Urinary bladder (tissue), 4 donors: Measurements from ENCODE around the gene NCKAP1. TPM values are rescaled to one million over a fixed set of nuclear protein-coding genes. Genes with fewer than 3 reads are reported as not detected.
A peak's percentile ranks its signal among the peaks of the same experiment; 100 is the strongest.

Source experiments
- DNase-seq: peaks from one replicate; pipeline ENCODE4 v3.0.0-alpha.2; 2015; ENCODE audit errors: extremely low spot score
- H3K27ac ChIP-seq: one replicate; pipeline ENCODE4 v1.5.1; 2013; ENCODE audit warnings: low read depth, mild to moderate bottlenecking, moderate library complexity
- H3K36me3 ChIP-seq: one replicate; pipeline ENCODE4 v1.6.1; 2013; ENCODE audit warnings: mild to moderate bottlenecking, moderate library complexity; ENCODE audit not compliant: insufficient read depth
- H3K4me1 ChIP-seq: one replicate; pipeline ENCODE4 v1.6.1; 2013; ENCODE audit warnings: mild to moderate bottlenecking, moderate library complexity; ENCODE audit not compliant: insufficient read depth
- H3K4me3 ChIP-seq: one replicate; pipeline ENCODE4 v1.5.1; 2013; ENCODE audit warnings: low read depth, low read length
- WGBS: extraction: QIAGEN DNeasy Blood & Tissue Kit; methylation state at CpG from one replicate; pipeline ENCODE4 v1.1.7; 2013; 5-methylcytosine and 5-hydroxymethylcytosine counted together
- polyA plus RNA-seq: library from polyadenylated mRNA; stranded (reverse); fragments of 200-250 nt; gene quantifications from one replicate; pipeline ENCODE4 v1.2.3, GENCODE V29; 2013
- small RNA-seq: library from RNA; depleted of rRNA; stranded (forward); fragments of <200 nt; gene quantifications from one replicate; pipeline ENCODE3, GENCODE V24; 2014
- total RNA-seq: library from RNA; depleted of rRNA; stranded (reverse); fragments of >200 nt; gene quantifications from one replicate; pipeline ENCODE4 v1.2.3, GENCODE V29; 2014
- donor health status: healthy with polysubstance abuse.
- donor health status: healthy.

The NCKAP1 gene
- total and polyA plus RNA-seq, 2 donors = 91.6 to 297 TPM

DNA sequence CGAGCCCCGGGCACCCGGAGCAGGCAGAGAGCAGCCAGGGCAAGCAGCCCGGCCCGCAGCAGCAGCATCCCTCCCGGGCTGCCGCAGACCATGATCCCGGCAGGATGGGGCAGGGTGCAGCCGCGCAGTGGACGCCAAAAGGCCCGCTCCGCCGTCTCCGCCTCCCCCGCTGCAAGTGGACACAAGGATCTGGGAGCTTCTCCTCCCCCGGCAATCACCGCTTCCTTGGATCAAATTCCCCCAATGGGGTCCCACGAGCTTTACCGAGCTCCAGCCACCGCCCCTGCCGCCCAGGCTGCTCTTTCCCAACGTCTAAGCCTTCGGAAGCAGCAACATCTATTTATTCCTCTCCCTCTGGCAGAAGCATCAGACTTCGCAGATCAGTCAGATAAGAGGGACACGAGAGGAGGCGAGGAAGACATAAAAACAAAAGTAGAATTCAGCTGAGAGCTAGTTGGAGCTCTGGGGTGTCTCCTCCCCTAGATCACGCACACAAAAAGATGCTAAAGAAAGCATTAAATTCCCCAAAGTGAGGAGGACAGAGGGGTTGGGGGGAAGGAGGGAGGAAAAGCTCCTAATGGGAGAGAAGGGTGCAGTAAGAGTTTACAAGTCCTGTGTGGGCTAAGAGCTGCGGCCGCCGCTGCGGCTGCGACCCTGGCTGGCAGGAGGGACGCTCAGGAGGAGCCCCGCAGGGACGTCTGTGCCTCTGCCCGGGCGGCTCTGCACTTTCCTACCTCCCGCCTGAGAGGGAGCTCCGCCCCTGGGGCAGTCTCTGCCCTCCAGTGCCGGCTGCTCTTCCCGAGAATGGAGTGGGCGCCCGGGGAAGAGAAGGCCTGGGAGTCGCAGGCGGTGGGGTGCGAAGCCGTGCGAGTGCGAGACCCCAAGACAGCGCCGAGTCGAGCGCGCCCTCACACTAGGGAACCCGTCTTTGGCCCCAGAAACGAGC lies 171.5 kb downstream of the NCKAP1 start, which contains the start of gene FRZB:
Gene FRZB, minus strand, starts transcription at position 177 of the 946 bp plus-strand sequence. Its CDS starts 85 bp downstream, at position 92.
- Histone ChIP-seq H3K4me3 (peak within 1 kb of the TSS; percentile 41), H3K36me3 (no peaks in the 10 kb centered on the region), H3K4me1 (no peaks in the 10 kb centered on the region), H3K27ac (no peak within 1 kb of the TSS)
- DNase-seq = peak; percentile 66
- 1% methylated on average over 57 of the region's 57 CpGs for WGBS

DNA sequence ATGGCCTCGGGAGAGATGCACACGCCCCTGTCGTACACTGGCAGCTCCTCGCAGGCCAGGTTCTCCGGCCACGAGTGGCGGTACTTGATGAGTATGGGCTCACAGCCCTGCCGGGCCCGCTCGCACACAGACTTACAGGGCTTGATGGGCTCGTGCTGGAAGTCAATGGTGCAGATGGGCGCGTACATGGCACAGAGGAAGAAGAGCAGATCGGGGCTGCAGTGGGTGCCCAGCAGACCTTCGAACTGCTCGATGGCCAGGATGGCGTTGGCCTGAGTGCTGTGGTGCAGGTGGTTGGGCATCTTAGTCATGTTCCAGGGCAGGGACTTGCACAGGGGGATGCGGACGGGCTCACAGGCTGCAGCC lies 172.2 kb downstream of the NCKAP1 start:
- H3K4me3 ChIP-seq = peak overlapping the region; percentile 41
- no peaks in the 10 kb centered on the region for H3K4me1 ChIP-seq
- no peak overlapping the region for H3K27ac ChIP-seq
- DNase-seq = no peak
- H3K36me3 ChIP-seq = no peaks in the 10 kb centered on the region
- 17% methylated on average over 19 of the region's 19 CpGs for WGBS

DNA sequence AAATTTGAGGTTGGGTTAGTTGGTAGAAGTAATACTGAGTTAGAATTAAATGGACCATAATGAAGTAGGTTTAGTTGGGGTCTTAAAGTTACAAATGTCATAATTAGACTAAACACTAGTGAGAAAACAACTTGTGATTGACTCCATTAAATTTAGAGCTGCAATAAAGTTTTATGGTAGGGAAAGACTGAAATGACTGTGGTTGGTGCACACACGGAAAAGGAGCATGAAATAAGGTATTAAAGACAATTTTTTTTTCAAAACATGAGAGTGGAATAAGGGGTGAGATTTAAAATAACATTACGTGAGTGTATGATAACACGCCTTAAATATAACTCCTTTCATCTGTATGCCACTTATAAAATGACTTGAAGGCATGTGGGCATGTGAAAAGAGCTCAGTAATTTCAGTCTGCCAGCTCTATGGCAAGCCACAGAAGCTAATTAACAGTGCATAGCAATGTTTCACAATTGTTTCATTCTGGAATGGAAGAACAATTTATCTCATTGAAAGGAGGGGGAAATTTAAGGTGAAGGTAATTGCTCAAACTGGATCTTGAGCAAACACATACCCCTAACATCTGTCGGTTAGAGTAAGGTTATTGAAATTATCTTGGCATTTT lies 173.2 kb downstream of the NCKAP1 start:
- Histone ChIP-seq H3K27ac (no peak overlapping the region), H3K4me3 (no peak overlapping the region), H3K36me3 (no peaks in the 10 kb centered on the region), H3K4me1 (no peaks in the 10 kb centered on the region)
- DNase-seq = no peak
- 93% methylated on average over 4 of the region's 4 CpGs for WGBS

DNA sequence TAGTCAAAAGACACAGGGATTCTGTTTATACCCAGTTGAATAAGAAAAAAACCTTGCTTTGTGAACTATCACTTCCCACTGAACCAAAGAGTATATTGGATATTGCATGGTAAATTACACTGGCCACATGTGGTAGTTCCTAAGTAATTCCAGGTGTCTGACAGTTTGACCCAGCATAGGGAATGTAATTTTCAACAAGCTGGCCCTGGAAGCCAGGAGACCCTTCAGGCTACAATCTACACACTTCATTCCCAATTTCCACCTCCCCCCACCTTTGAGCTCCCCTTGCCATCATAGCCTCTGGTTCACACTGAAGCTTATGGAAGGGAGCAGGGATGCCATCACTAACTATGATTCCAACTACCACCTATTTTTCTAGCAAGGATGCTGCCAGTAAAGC lies 174.6 kb downstream of the NCKAP1 start:
- Histone ChIP-seq H3K4me3 (no peak overlapping the region), H3K36me3 (no peaks in the 10 kb centered on the region), H3K4me1 (no peaks in the 10 kb centered on the region), H3K27ac (no peak overlapping the region)
- DNase-seq = no peak

DNA sequence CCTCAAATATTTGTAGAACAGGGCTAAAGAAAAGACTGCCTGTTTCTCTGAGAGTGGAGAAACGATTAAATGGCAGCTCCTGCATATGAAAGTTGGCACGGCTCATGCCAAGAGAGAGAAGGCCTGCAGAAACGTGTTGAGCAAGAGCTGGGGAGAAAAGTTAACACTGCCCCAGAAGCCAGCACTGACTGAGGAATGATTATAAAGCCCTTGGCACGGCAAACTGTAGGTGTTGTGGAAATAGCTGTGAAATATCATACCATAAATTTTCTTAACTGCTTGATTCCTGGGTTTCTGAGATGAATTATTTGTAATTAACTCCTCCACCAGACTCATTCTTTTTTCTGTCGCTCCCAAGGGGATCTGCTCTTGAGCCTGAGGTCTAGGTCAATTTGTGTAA lies 176.2 kb downstream of the NCKAP1 start:
- DNase-seq = no peak
- 62% methylated on average over 5 of the region's 5 CpGs for WGBS
- Histone ChIP-seq H3K36me3 (no peaks in the 10 kb centered on the region), H3K27ac (no peak overlapping the region), H3K4me1 (no peaks in the 10 kb centered on the region), H3K4me3 (no peak overlapping the region)

DNA sequence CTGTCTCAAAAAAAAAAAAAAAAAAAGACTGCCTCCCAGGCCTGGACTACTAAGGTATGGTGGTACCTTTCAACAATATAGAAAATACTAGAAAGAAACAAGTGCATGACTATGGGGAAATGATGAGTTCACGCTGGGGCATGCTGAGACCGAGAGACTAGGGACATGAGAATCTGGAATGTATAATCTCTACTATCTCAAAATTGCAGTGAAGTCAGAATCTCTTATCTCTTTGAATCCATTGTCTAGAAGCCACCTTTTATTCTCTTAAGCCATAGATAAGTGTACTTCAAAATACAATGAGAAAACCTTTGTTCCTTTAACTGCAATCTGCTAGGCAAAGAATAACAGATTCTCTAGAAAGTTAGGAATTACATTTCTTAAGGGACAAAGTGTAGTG lies 177.4 kb downstream of the NCKAP1 start:
- H3K27ac ChIP-seq = no peak overlapping the region

More for the DNA sequence above, 177.4 kb downstream of the NCKAP1 start:
- 93% methylated on average over 2 of the region's 2 CpGs for WGBS
- Histone ChIP-seq H3K4me3 (no peak overlapping the region), H3K36me3 (no peaks in the 10 kb centered on the region), H3K4me1 (no peaks in the 10 kb centered on the region)
- no peak for DNase-seq

Small RNA genes lying within 50 kb of the gene (small RNA-seq; reads per million reads assigned to genes)
- gene RF00019 = not detected
- not detected for gene RF00599
- gene RNU6-1122P = not detected

Other genes starting within 250 kb of the NCKAP1 start
- gene FRZB, start 171.8 kb downstream of the NCKAP1 start, total RNA-seq = 3.7 TPM
- gene FRZB, start 171.8 kb downstream of the NCKAP1 start, polyA plus RNA-seq = 6.3 TPM
- gene DUSP19, start 40.3 kb upstream of the NCKAP1 start, total RNA-seq = 9.6 TPM
- 2.9 TPM for gene DUSP19, start 40.3 kb upstream of the NCKAP1 start, polyA plus RNA-seq
- 38.3 TPM for gene NUP35, start 86.0 kb upstream of the NCKAP1 start, total RNA-seq
- 12.5 TPM for gene NUP35, start 86.0 kb upstream of the NCKAP1 start, polyA plus RNA-seq